H1 (cell line): ENCODE data around the gene KCTD11. TPM values are rescaled to one million over a fixed set of nuclear protein-coding genes. Genes with fewer than 3 reads are reported as not detected.

Experiments used
- CTCF ChIA-PET: fragments of 300-600 bp; sonication (Branson Sonifier 250); formaldehyde crosslinking; loops from one replicate; lab custom pipeline; 2021; ENCODE audit not compliant: partially characterized antibody; lab: Charles Lee
- POLR2A ChIA-PET: fragments of 300-600 bp; sonication (Branson Sonifier 250); formaldehyde crosslinking; loops from one replicate; lab custom pipeline; 2021; ENCODE audit warnings: inconsistent platforms; ENCODE audit not compliant: partially characterized antibody; lab: Charles Lee
- DNase-seq, 2 experiments: peaks; one replicate each; pipeline versions ENCODE4 v3.0.0 to v3.0.0-alpha.2; 2010 to 2022; ENCODE audit warnings: low spot score in 2 of 2, low read depth in 1 of 2, mixed read lengths in 1 of 2
- FAIRE-seq: peaks from 2 replicates; lab custom pipeline; 2011; peaks lifted over from hg19 to GRCh38; lab: Jason Lieb, UNC
- H2AFZ ChIP-seq: 2 replicates; pipeline ENCODE4 v1.8.1; 2012; ENCODE audit warnings: low read length, inconsistent platforms
- H2AK5ac ChIP-seq: 2 replicates; pipeline ENCODE4 v1.6.1; 2013; ENCODE audit warnings: low read depth, low read length
- H2BK120ac ChIP-seq: replicated peaks from 2 replicates; pipeline ENCODE3; 2013; ENCODE audit warnings: low read depth, low read length, inconsistent platforms
- H2BK12ac ChIP-seq: 2 replicates; pipeline ENCODE4 v1.6.1; 2013; ENCODE audit warnings: low read depth, low read length
- H2BK15ac ChIP-seq: 2 replicates; pipeline ENCODE4 v1.6.1; 2013; ENCODE audit warnings: low read length
- H2BK20ac ChIP-seq: 2 replicates; pipeline ENCODE4 v1.6.1; 2013; ENCODE audit warnings: low read length
- H2BK5ac ChIP-seq: 2 replicates; pipeline ENCODE4 v1.6.1; 2013; ENCODE audit warnings: low read depth, low read length
- H3K14ac ChIP-seq: 2 replicates; pipeline ENCODE4 v1.6.1; 2013; ENCODE audit warnings: inconsistent platforms; ENCODE audit not compliant: insufficient read length
- H3K18ac ChIP-seq: 2 replicates; pipeline ENCODE4 v1.6.1; 2013; ENCODE audit warnings: low read length; ENCODE audit errors: extremely low read depth
- H3K23ac ChIP-seq: 2 replicates; pipeline ENCODE4 v1.6.1; 2013; ENCODE audit warnings: inconsistent platforms; ENCODE audit not compliant: insufficient read length
- H3K23me2 ChIP-seq: 2 replicates; pipeline ENCODE4 v1.6.1; 2013; ENCODE audit warnings: low read depth, low read length
- H3K27ac ChIP-seq: 2 replicates; pipeline ENCODE4 v1.6.1; 2011; ENCODE audit warnings: low read depth, low read length, inconsistent platforms
- H3K27me3 ChIP-seq, 4 experiments: replicated peaks in 1 of 4; 1 replicate in 1 of 4; 2 replicates in 3 of 4; pipeline versions ENCODE4 v1.6.1 to v1.8.1; 2011 to 2013; ENCODE audit warnings: low read length in 3 of 4, mild to moderate bottlenecking in 3 of 4, inconsistent platforms in 2 of 4, mixed read lengths in 2 of 4, moderate library complexity in 1 of 4; ENCODE audit not compliant: control insufficient read depth in 3 of 4, insufficient read depth in 3 of 4; ENCODE audit errors: extremely low read depth in 1 of 4
- H3K36me3 ChIP-seq, 4 experiments: 2 replicates each; pipeline versions ENCODE4 v1.6.1 to v1.8.1; 2011 to 2013; ENCODE audit warnings: mild to moderate bottlenecking in 4 of 4, low read length in 3 of 4, moderate library complexity in 2 of 4, control low read depth in 1 of 4, inconsistent platforms in 1 of 4; ENCODE audit not compliant: insufficient read depth in 4 of 4, control insufficient read depth in 2 of 4
- H3K4ac ChIP-seq: replicated peaks from 2 replicates; pipeline ENCODE3; 2013; ENCODE audit warnings: low read length, low read depth, mixed read lengths, inconsistent platforms; ENCODE audit not compliant: insufficient read length
- H3K4me1 ChIP-seq, 4 experiments: replicated peaks in 1 of 4; 1 replicate in 1 of 4; 2 replicates in 3 of 4; pipeline versions ENCODE4 v1.6.1 to v1.8.1; 2011 to 2013; ENCODE audit warnings: low read length in 3 of 4, inconsistent platforms in 2 of 4, mixed read lengths in 1 of 4; ENCODE audit not compliant: insufficient read depth in 4 of 4, control insufficient read depth in 3 of 4
- H3K4me2 ChIP-seq, 2 experiments: 2 replicates each; pipeline versions ENCODE4 v1.6.1 to v1.8.1; 2011 to 2013; ENCODE audit warnings: low read depth in 2 of 2, low read length in 2 of 2, control low read depth in 1 of 2, inconsistent platforms in 1 of 2, mild to moderate bottlenecking in 1 of 2; ENCODE audit not compliant: insufficient read depth in 1 of 2
- H3K4me3 ChIP-seq, 4 experiments: fragments of 200-600, 300-600 bp in 1 of 4; sonication (generic), shearing (Covaris generic), sonication (Bioruptor Twin) in 1 of 4; 2 replicates each; pipeline versions ENCODE4 v1.5.1 to v1.8.1; 2011 to 2016; ENCODE audit warnings: low read length in 4 of 4, low read depth in 3 of 4, control low read depth in 2 of 4, inconsistent platforms in 2 of 4, mild to moderate bottlenecking in 2 of 4, mixed read lengths in 1 of 4, moderate library complexity in 1 of 4; ENCODE audit not compliant: insufficient read depth in 2 of 4; ENCODE audit errors: extremely low read depth in 1 of 4
- H3K56ac ChIP-seq: replicated peaks from 2 replicates; pipeline ENCODE3; 2013; ENCODE audit warnings: low read depth, mild to moderate bottlenecking, mixed read lengths, low read length, inconsistent platforms; ENCODE audit not compliant: insufficient read length
- H3K79me1 ChIP-seq: 2 replicates; pipeline ENCODE4 v1.6.1; 2013; ENCODE audit warnings: low read depth, low read length, control low read depth
- H3K79me2 ChIP-seq, 2 experiments: 2 replicates each; pipeline versions ENCODE4 v1.6.1 to v1.8.1; 2012 to 2013; ENCODE audit warnings: low read length in 2 of 2, mild to moderate bottlenecking in 2 of 2, inconsistent platforms in 1 of 2; ENCODE audit not compliant: insufficient read depth in 2 of 2, control insufficient read depth in 1 of 2
- H3K9ac ChIP-seq, 4 experiments: replicated peaks in 1 of 4; 1 replicate in 1 of 4; 2 replicates in 3 of 4; pipeline versions ENCODE4 v1.6.1 to v1.8.1; 2011 to 2013; ENCODE audit warnings: low read depth in 3 of 4, low read length in 3 of 4, control low read depth in 2 of 4, mild to moderate bottlenecking in 2 of 4, moderate library complexity in 2 of 4, inconsistent platforms in 1 of 4; ENCODE audit errors: extremely low read depth in 1 of 4
- H3K9me3 ChIP-seq, 2 experiments: 2 replicates each; pipeline versions ENCODE4 v1.6.1 to v1.8.1; 2012 to 2013; ENCODE audit warnings: mild to moderate bottlenecking in 2 of 2, moderate library complexity in 2 of 2, control low read depth in 1 of 2, inconsistent platforms in 1 of 2, low read depth in 1 of 2, low read length in 1 of 2, mixed read lengths in 1 of 2; ENCODE audit not compliant: insufficient read depth in 2 of 2
- H4K20me1 ChIP-seq, 2 experiments: replicated peaks in 1 of 2; 2 replicates each; pipeline versions ENCODE3 to v1.8.1; 2011 to 2013; ENCODE audit warnings: inconsistent platforms in 2 of 2, low read length in 2 of 2, mild to moderate bottlenecking in 1 of 2; ENCODE audit not compliant: insufficient read depth in 2 of 2, control insufficient read depth in 1 of 2
- H4K5ac ChIP-seq: 2 replicates; pipeline ENCODE4 v1.6.1; 2013; ENCODE audit warnings: low read length, low read depth, mixed read lengths, inconsistent platforms; ENCODE audit not compliant: insufficient read length
- H4K8ac ChIP-seq: 2 replicates; pipeline ENCODE4 v1.8.0; 2013; ENCODE audit warnings: mild to moderate bottlenecking, moderate library complexity, low read length, inconsistent platforms; ENCODE audit not compliant: insufficient read depth; ENCODE audit errors: extremely low read depth
- H4K91ac ChIP-seq: replicated peaks from 2 replicates; pipeline ENCODE3; 2013; ENCODE audit warnings: low read length, mixed read lengths, inconsistent platforms; ENCODE audit not compliant: insufficient read length
- CBX5 ChIP-seq: fragments of 300-800, 300-1000 bp; sonication (generic); IDR thresholded peaks from 2 replicates; pipeline ENCODE4 v1.7.1; 2016; ENCODE audit warnings: antibody characterized with exemption, low read length, low read depth
- CEBPB ChIP-seq: IDR thresholded peaks from 2 replicates; pipeline ENCODE4 v1.6.1; 2012; ENCODE audit warnings: low read depth, low read length
- PHF8 ChIP-seq: fragments of 200-600 bp; sonication (generic); conservative IDR thresholded peaks from 2 replicates; pipeline ENCODE4 v1.7.1; 2012; ENCODE audit warnings: low read depth, mild to moderate bottlenecking, inconsistent platforms, low read length, moderate library complexity
- RAD21 ChIP-seq, 2 experiments: IDR thresholded peaks in 1 of 2; conservative IDR thresholded peaks in 1 of 2; 2 replicates each; pipeline ENCODE4 v1.6.1; 2011; ENCODE audit warnings: low read depth in 2 of 2, low read length in 2 of 2, improper control_type of control experiment in 1 of 2, inconsistent platforms in 1 of 2, mild to moderate bottlenecking in 1 of 2, moderate library complexity in 1 of 2
- SP4 ChIP-seq: IDR thresholded peaks from 2 replicates; pipeline ENCODE4 v1.6.1; 2012; ENCODE audit warnings: low read length, inconsistent platforms
- WGBS, 2 experiments: shearing (Covaris generic) in 1 of 2; methylation state at CpG; one replicate each; pipeline versions ENCODE4 v1.1.6 to v1.1.7; 2013 to 2015; ENCODE audit warnings: low lambda C conversion rate in 2 of 2, mixed read lengths in 2 of 2, inconsistent platforms in 1 of 2, low coverage in 1 of 2, missing lambda C conversion rate in 1 of 2; ENCODE audit not compliant: insufficient replicate concordance in 2 of 2, insufficient coverage in 1 of 2, insufficient read length in 1 of 2; ENCODE audit errors: extremely low coverage in 1 of 2, missing lambda C conversion rate in 1 of 2; 5-methylcytosine and 5-hydroxymethylcytosine counted together
- polyA plus RNA-seq, 7 experiments: library from polyadenylated mRNA; depleted of rRNA in 3 of 7; stranded (reverse) in 5 of 7; unstranded in 2 of 7; fragments of >200 nt in 5 of 7; fragments of 200-250 nt in 2 of 7; gene quantifications; 1 replicate in 5 of 7; 2 replicates in 1 of 7; 4 replicates in 1 of 7; pipeline versions ENCODE4 v1.2.1 to v1.2.3, GENCODE V29; 2011 to 2013; ENCODE audit warnings: missing spikeins in 2 of 7, mixed read lengths in 2 of 7
- total RNA-seq: library from RNA; stranded (reverse); fragmentation: NEBNext Ultra II Directional; extraction: Animal tissue kit (Norgen Biotek cat#: 25700); gene quantifications from 2 replicates; pipeline ENCODE4 v1.2.1, GENCODE V29; 2021
- TF ChIP-seq, protein P1 (sequence below): IDR thresholded peaks from 2 replicates; pipeline ENCODE4 v1.6.1; 2012; ENCODE audit warnings: inconsistent platforms
- TF ChIP-seq, protein P2 (sequence below), 3 experiments: IDR thresholded peaks; 1 replicate in 2 of 3; 2 replicates in 1 of 3; pipeline versions ENCODE4 v1.5.1 to v1.6.1; 2011; ENCODE audit warnings: low read length in 3 of 3, mild to moderate bottlenecking in 3 of 3, inconsistent platforms in 2 of 3, low read depth in 1 of 3, moderate library complexity in 1 of 3; ENCODE audit not compliant: insufficient read depth in 1 of 3; ENCODE audit errors: control extremely low read depth in 1 of 3

The KCTD11 gene
- total and polyA plus RNA-seq, 2 of the 8 experiments (the other 6 are each of a cell fraction or from before 2014, with no cell fraction given): 8.6 to 9.2 TPM

DNA sequence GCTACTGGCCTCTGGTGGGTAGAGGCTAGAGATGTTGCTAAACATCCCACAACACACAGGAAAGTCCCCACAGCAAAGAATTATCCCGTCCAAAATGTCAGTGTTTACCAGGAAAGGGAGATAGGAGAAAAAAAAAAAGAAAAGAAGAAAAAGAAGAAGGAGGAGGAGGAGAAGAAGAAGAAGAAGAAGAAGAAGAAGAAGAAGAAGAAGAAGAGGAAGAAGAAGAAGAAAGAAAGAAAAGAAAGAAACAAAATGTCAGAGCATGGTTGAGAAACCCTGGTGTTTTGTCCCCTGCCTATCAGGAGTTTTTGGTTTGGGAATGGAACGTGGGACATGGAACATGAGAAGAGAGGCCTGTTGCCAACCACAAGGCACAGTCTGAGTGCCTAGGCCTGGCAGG, 5.4 kb downstream of the KCTD11 start:
- POLR2A ChIA-PET: interaction anchor here (0.6 to 2.2 kb wide), 2 partner anchors 43 to 128 kb away, joined by 3 to 8 read pairs; partner anchors contain the start of gene POLR2A
- no peak overlapping the region for H3K9ac ChIP-seq
- DNase-seq: no peak
- CTCF ChIA-PET: interaction anchor here (0.6 to 1.9 kb wide), 3 partner anchors 14 to 52 kb away, joined by 3 to 8 read pairs (median 3); partner anchors contain the start of gene PLSCR3
- H3K79me1 ChIP-seq: no peaks in the 10 kb centered on the region
- no peak overlapping the region for H2BK12ac ChIP-seq
- 78% methylated on average over 2 of the region's 2 CpGs; no CpG with 5 or more reads in 1 of the 2 experiments for WGBS, 2 experiments
- H4K8ac ChIP-seq: no peak overlapping the region
- H3K18ac ChIP-seq: no peak overlapping the region
- no peak overlapping the region for H2BK15ac ChIP-seq
- no peak overlapping the region for H3K4me3 ChIP-seq
- peaks cover 0 to 7% (median 2%) of the 10 kb centered on the region in 4 experiments; a peak in 5 of 7 replicates for H3K4me1 ChIP-seq
- no peaks in the 10 kb centered on the region; the same call in 1 of the 2 replicates for H3K23me2 ChIP-seq
- TF ChIP-seq, protein P1, sequence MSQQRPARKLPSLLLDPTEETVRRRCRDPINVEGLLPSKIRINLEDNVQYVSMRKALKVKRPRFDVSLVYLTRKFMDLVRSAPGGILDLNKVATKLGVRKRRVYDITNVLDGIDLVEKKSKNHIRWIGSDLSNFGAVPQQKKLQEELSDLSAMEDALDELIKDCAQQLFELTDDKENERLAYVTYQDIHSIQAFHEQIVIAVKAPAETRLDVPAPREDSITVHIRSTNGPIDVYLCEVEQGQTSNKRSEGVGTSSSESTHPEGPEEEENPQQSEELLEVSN: no peak
- no peak for TF ChIP-seq PHF8
- TF ChIP-seq SP4: no peak
- no peak for TF ChIP-seq CBX5
- TF ChIP-seq RAD21 (IDR thresholded peaks at IDR 0.05 in 1 of 2, conservative IDR thresholded peaks at IDR 0.05 in 1 of 2; ENCODE audit: low read depth in 2 of 2, low read length in 2 of 2): no peak
- no peak for TF ChIP-seq CEBPB
- TF ChIP-seq, protein P2, sequence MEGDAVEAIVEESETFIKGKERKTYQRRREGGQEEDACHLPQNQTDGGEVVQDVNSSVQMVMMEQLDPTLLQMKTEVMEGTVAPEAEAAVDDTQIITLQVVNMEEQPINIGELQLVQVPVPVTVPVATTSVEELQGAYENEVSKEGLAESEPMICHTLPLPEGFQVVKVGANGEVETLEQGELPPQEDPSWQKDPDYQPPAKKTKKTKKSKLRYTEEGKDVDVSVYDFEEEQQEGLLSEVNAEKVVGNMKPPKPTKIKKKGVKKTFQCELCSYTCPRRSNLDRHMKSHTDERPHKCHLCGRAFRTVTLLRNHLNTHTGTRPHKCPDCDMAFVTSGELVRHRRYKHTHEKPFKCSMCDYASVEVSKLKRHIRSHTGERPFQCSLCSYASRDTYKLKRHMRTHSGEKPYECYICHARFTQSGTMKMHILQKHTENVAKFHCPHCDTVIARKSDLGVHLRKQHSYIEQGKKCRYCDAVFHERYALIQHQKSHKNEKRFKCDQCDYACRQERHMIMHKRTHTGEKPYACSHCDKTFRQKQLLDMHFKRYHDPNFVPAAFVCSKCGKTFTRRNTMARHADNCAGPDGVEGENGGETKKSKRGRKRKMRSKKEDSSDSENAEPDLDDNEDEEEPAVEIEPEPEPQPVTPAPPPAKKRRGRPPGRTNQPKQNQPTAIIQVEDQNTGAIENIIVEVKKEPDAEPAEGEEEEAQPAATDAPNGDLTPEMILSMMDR (IDR thresholded peaks at IDR 0.05; ENCODE audit: control extremely low read depth in 1 of 3, insufficient read depth in 1 of 3, low read depth in 1 of 3, low read length in 3 of 3): no peak
- FAIRE-seq: no peak
- no peak overlapping the region for H3K14ac ChIP-seq
- H3K23ac ChIP-seq: no peak overlapping the region
- H3K4me2 ChIP-seq: no peak overlapping the region
- no peaks in the 10 kb centered on the region for H3K36me3 ChIP-seq
- H2AFZ ChIP-seq: no peak overlapping the region
- H4K91ac ChIP-seq: no peak overlapping the region
- no peak overlapping the region for H2BK5ac ChIP-seq
- no peak overlapping the region for H2BK20ac ChIP-seq
- H4K5ac ChIP-seq: no peak overlapping the region
- H4K20me1 ChIP-seq: no peaks in the 10 kb centered on the region
- H3K56ac ChIP-seq: no peak overlapping the region
- H2BK120ac ChIP-seq: no peak overlapping the region
- H3K4ac ChIP-seq: no peak overlapping the region
- H3K27ac ChIP-seq: no peak overlapping the region
- no peaks in the 10 kb centered on the region for H3K79me2 ChIP-seq
- no peak overlapping the region; the same call in 1 of the 2 replicates for H2AK5ac ChIP-seq
- no peaks in the 10 kb centered on the region for H3K9me3 ChIP-seq
- no peaks in the 10 kb centered on the region for H3K27me3 ChIP-seq
